ENCODE results near the gene MVK.

DNA sequence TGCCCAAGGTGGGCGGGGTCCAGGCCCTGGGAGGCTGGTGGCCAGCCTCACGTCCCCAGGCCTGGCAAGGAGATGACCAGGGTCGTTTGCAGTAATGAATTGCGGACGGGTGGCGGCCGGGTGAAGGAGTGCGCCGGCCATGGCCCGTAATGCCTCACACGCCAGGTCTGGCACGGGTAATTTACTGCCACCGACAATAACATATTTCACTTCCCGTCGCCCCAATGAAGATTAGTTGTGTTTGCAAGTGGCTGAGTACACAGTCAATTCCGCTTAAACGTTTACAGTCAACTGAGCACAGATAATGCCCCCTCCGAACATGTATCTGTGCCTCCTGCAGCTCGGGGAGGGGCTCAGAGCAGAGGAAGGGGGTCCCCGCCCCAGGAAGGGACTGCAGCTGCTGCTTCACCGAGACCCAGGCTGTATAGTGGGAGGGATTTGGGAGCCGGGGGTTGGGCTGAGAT is 48.3 kb downstream of the MVK start:
- TF ChIP-seq CTCF (IDR thresholded peaks at IDR 0.05) (no peak), EP300 (IDR thresholded peaks at IDR 0.05) (no peak)

All from tibial nerve (tissue), 4 donors.